Epidermal melanocyte (primary cell): ENCODE measurements around the gene GBP1.
"Not testable (repeated sequence)": the region's sequence is repeated elsewhere in the genome, so short reads cannot be mapped to it uniquely, and the experiment has no call there.

Experiments
- DNase-seq: peaks from one replicate; pipeline ENCODE4 v3.0.0; 2011; ENCODE audit warnings: low spot score; ENCODE audit not compliant: insufficient read length

The GBP1 gene

GRCh38 chr1:89060091-89060490 is 4.9 kb downstream of the GBP1 start:
- DNase-seq: no peak

GRCh38 chr1:89051955-89052312 is 13.1 kb downstream of the GBP1 start:
- no peak for DNase-seq

GRCh38 chr1:89051300-89051954 is 13.6 kb downstream of the GBP1 start:
- DNase-seq: no peak

GRCh38 chr1:89050649-89051033 is 14.4 kb downstream of the GBP1 start:
- DNase-seq: no peak

- not testable (repeated sequence) for DNase-seq
Measured at GRCh38 chr1:89049901-89050648, 14.9 kb downstream of the GBP1 start.

- not testable (repeated sequence) for DNase-seq
Measured at GRCh38 chr1:89049187-89049586, 15.8 kb downstream of the GBP1 start.

- no peak for DNase-seq
Measured at GRCh38 chr1:89047734-89048133, 17.3 kb downstream of the GBP1 start.

- not testable (repeated sequence) for DNase-seq
Measured at GRCh38 chr1:89046318-89047183, 18.5 kb downstream of the GBP1 start.

- no peak for DNase-seq
Measured at GRCh38 chr1:89044970-89045721, 19.9 kb downstream of the GBP1 start.

GRCh38 chr1:89043940-89044339 is 21.1 kb downstream of the GBP1 start:
- DNase-seq: no peak

GRCh38 chr1:89042491-89042890 is 22.5 kb downstream of the GBP1 start:
- no peak for DNase-seq

- no peak for DNase-seq
Measured at GRCh38 chr1:89041721-89042120, 23.3 kb downstream of the GBP1 start.

- DNase-seq: no peak
Measured at GRCh38 chr1:89041119-89041641, 23.8 kb downstream of the GBP1 start.

- DNase-seq: no peak
Measured at GRCh38 chr1:89040315-89040626, 24.7 kb downstream of the GBP1 start.

GRCh38 chr1:89037186-89037585 is 27.8 kb downstream of the GBP1 start:
- DNase-seq: no peak

GRCh38 chr1:89035080-89035479 is 29.9 kb downstream of the GBP1 start:
- DNase-seq: no peak

GRCh38 chr1:89034004-89034403 is 31.0 kb downstream of the GBP1 start:
- not testable (repeated sequence) for DNase-seq

- DNase-seq: not testable (repeated sequence)
Measured at GRCh38 chr1:89029051-89029450, 36.0 kb downstream of the GBP1 start.

- DNase-seq: no peak
Measured at GRCh38 chr1:89025928-89026327, 39.1 kb downstream of the GBP1 start.

GRCh38 chr1:89023026-89023425 is 42.0 kb downstream of the GBP1 start:
- DNase-seq: no peak
